Cardiac fibroblast (primary cell): ENCODE measurements around the gene ADGRL2.

Experiments used
- DNase-seq, 2 donors: peaks; one replicate each; pipeline versions ENCODE4 v3.0.0 to v3.0.0-alpha.2; 2010; ENCODE audit warnings: low read depth in 2 of 2
- H3K4me3 ChIP-seq, 2 donors: replicated peaks in 1 of 2; 1 replicate in 1 of 2; 2 replicates in 1 of 2; pipeline ENCODE4 v1.5.1; 2011; ENCODE audit warnings: low read depth in 2 of 2, low read length in 2 of 2, mild to moderate bottlenecking in 2 of 2, moderate library complexity in 1 of 2
- TF ChIP-seq, protein P1 (sequence below): IDR thresholded peaks from one replicate; pipeline ENCODE4 v1.5.1; 2011; ENCODE audit warnings: low read depth, mild to moderate bottlenecking, low read length, inconsistent platforms

ADGRL2 gene

DNA sequence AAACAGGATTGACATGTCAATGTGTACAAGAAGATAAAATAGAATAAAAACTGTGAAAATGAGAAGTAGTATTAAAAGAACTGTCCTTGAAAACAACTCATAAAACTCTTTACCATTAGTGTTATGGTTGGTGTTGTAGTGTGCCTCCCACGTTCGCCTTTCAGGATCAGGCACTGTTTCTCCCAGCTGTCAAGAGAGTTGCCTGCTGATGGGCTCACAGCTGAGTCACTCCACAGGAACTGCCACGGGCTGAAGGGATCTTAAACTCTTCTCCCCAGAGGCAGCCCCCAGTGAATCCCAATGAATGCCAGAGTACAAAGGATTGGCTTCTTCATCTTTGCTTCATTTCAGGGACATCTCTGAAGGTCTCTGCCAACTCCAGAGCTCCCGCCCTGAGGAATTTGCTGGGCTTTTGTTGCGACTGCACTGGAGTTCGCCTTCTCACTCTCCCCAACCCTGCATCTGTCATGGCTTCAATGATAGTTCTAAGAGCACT lies 119.6 kb downstream of the ADGRL2 start:
- H3K4me3 ChIP-seq, result peak overlapping the region in 1 of 2 donors; percentile 8
- DNase-seq, result peak; percentile 76 to 81
- TF ChIP-seq, protein P1, sequence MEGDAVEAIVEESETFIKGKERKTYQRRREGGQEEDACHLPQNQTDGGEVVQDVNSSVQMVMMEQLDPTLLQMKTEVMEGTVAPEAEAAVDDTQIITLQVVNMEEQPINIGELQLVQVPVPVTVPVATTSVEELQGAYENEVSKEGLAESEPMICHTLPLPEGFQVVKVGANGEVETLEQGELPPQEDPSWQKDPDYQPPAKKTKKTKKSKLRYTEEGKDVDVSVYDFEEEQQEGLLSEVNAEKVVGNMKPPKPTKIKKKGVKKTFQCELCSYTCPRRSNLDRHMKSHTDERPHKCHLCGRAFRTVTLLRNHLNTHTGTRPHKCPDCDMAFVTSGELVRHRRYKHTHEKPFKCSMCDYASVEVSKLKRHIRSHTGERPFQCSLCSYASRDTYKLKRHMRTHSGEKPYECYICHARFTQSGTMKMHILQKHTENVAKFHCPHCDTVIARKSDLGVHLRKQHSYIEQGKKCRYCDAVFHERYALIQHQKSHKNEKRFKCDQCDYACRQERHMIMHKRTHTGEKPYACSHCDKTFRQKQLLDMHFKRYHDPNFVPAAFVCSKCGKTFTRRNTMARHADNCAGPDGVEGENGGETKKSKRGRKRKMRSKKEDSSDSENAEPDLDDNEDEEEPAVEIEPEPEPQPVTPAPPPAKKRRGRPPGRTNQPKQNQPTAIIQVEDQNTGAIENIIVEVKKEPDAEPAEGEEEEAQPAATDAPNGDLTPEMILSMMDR, result no peak

DNA sequence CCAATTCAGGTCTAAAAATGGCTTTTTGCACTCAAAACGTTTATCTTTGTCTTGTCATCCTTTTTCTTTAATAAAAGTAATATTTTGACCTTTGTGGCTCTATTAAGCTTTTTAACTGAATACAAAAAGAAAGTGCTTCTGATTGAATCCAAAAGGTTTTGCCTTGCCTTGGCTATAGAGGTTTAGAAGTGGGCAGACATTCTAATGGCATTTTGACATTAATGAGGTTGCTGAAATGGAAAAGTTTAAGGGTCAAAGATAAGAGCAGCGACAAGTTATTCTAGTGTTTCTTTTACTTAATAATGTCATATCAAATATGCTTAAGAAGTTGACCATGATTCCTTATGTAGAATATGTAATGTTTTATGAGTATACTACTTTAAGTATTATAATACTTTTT lies 120.2 kb downstream of the ADGRL2 start:
- TF ChIP-seq, protein P1, result no peak
- no peak for DNase-seq
- no peak overlapping the region for H3K4me3 ChIP-seq

DNA sequence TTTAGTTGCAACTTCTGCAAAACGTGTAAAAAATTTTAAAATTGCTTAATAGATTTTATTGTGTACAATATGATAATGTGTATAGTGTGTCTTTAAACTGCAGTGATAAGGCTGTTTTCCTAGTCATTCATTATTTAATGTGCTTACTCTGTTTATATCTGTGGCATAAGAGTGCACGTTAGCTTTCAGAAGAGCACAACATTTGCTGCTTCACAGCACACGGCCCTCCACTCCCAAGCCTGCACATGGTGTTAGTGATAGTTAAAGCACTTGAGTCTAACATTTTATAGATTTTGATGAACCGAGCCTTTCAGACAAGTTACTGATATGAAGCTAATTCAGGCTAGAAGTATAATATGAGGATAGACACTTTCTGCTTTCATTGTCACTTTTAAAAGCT lies 120.6 kb downstream of the ADGRL2 start:
- TF ChIP-seq, protein P1, result no peak
- H3K4me3 ChIP-seq, result no peak overlapping the region
- no peak for DNase-seq

DNA sequence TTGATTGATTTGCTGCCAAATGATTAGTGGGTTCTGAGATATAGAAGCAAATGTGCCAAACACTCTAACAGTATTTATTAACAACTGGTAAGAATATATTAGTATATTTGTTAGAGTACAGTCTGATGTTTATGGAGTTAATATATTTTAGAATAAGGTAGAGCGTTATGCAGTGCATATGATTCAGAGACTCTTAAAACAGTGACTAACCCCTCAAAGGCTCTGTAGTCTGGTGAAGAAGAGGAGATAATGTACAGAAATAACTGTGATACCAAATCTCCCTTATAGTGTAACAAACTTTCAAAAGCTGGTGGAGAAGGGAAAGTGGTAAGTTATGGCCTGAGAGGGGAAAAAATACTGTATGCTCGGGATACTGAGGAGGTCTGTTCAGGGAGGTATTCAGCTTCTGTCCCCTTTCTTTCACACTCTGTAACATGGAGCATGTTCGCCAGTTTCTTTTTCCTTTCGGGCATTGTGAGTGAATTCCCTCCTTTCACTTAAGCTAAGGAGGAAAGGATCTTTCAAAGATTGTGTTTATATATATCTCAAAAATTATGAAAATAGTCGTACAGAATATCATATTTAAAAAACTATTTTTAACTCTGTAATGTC lies 121.2 kb downstream of the ADGRL2 start:
- TF ChIP-seq, protein P1, result no peak
- DNase-seq, result peak in 1 of 2 donors; percentile 46
- H3K4me3 ChIP-seq, result no peak overlapping the region

DNA sequence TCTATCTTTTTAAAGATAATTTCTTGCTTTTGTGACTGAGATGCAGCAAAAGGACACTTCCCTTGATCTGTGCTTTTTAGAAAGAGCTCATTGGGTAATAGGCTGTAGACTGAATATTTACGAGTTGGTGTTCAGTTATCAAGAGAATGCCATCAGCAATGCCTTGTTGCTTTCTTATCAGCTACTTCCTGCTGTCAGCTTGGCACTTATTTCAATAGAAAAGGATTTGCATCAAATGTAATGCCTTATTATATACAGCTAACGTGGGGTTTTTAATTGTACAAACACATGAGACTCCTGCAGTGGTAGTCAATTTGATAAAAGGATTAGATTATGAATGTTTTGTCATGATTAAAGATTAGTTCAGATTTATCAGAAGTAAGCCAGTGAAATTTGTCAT lies 122.2 kb downstream of the ADGRL2 start:
- DNase-seq, result no peak
- TF ChIP-seq, protein P1, result no peak
- no peak overlapping the region for H3K4me3 ChIP-seq

DNA sequence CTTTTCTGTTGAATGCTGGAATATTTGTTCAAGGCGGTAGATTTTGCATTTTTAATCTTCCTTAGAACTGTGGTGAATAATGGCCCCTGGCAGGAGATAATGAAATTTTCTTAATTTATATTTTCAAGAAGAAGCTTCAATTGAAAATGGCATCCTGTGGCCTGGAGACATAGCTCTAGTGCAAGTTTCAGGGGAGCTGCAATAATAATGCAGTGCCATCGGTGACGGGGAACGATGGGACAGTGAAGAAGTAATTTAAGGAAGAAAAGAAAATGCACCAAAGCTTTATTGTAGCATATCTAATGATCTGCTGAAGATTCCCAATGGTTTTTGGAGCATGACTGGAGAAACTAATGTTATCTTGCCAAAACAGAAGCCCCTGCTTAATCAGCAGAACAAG lies 128.4 kb downstream of the ADGRL2 start:
- TF ChIP-seq, protein P1, result no peak
- no peak overlapping the region for H3K4me3 ChIP-seq
- DNase-seq, result no peak

DNA sequence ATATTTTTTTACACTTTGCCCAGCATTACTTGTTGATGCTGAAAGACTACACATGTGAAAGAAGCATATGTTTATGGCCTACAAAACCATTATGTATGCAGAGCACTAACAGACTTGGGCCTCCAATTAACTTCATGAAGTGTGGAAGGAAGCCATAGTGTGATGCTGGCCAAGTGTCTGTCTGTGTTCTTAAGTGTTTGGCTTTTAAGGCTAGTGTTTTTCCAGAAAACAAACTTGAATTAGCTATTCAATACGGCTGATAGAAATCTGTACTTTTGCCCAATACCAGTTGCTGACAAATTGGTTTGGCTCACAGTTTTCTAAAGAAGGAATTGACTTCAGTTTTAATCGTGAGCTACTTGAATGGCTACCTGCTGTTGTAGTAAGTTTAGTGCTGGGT lies 136.1 kb downstream of the ADGRL2 start:
- TF ChIP-seq, protein P1, result no peak
- no peak overlapping the region for H3K4me3 ChIP-seq
- DNase-seq, result no peak
